Stimulated activated CD8-positive, alpha-beta memory T cell treated with anti-CD3 and anti-CD28 coated beads, Interleukin-4, amount 100 ng/mL, for 4 hours (primary cell): ENCODE results near the gene FBXL15.
"Not testable (repeated sequence)": the region's sequence is repeated elsewhere in the genome, so short reads cannot be mapped to it uniquely, and the experiment has no call there.

Experiments
- DNase-seq, 2 donors: peaks; one replicate each; pipeline ENCODE4 v3.0.0-alpha.2; 2020; ENCODE audit warnings: low read depth in 2 of 2, low spot score in 1 of 2

FBXL15 gene

GRCh38 chr10:102452672-102453340, 32.2 kb downstream of the FBXL15 start:
- DNase-seq, result peak in 1 of 2 donors; percentile 32

- DNase-seq, result no peak
These were observed 32.9 kb downstream of the FBXL15 start for GRCh38 chr10:102453502-102453901.

GRCh38 chr10:102454662-102455487, 34.2 kb downstream of the FBXL15 start:
- not testable (repeated sequence) for DNase-seq

GRCh38 chr10:102455893-102456471, 35.3 kb downstream of the FBXL15 start:
- no peak for DNase-seq

GRCh38 chr10:102457591-102458150, 37.0 kb downstream of the FBXL15 start:
- DNase-seq, result no peak

- no peak for DNase-seq
These were observed 38.0 kb downstream of the FBXL15 start for GRCh38 chr10:102458656-102459055.

- no peak for DNase-seq
These were observed 40.2 kb downstream of the FBXL15 start for GRCh38 chr10:102460836-102461186.

GRCh38 chr10:102461187-102462054, 40.8 kb downstream of the FBXL15 start:
- DNase-seq, result peak; percentile 79 to 86

- no peak for DNase-seq
These were observed 41.9 kb downstream of the FBXL15 start for GRCh38 chr10:102462512-102463054.

GRCh38 chr10:102463983-102464382, 43.3 kb downstream of the FBXL15 start:
- DNase-seq, result no peak

- no peak for DNase-seq
These were observed 44.8 kb downstream of the FBXL15 start for GRCh38 chr10:102465466-102465865.

- DNase-seq, result no peak
These were observed 46.7 kb downstream of the FBXL15 start for GRCh38 chr10:102467318-102467717.

- DNase-seq, result no peak
These were observed 47.4 kb downstream of the FBXL15 start for GRCh38 chr10:102467971-102468438.

- no peak for DNase-seq
These were observed 48.0 kb downstream of the FBXL15 start for GRCh38 chr10:102468683-102469082.

GRCh38 chr10:102470579-102471546, 50.2 kb downstream of the FBXL15 start:
- no peak for DNase-seq
